HCT116 (cell line): ENCODE data around the gene USP2. TPM values are rescaled to one million over a fixed set of nuclear protein-coding genes. Genes with fewer than 3 reads are reported as not detected.

Source experiments
- ATAC-seq: fragments of 200-7000 bp; cut with Tn5 transposase; 2 replicates; pipeline ENCODE4 v1.9.1; 2020; ENCODE audit warnings: mild to moderate bottlenecking, moderate library complexity
- BruUV-seq: library from RNA; stranded (reverse); fragments of 400-500 nt; replicated peaks from 2 replicates; lab custom pipeline; 2021; lab: Mats Ljungman, UMichigan
- CTCF ChIA-PET: fragments of 300-600 bp; sonication (Branson Sonifier 250); formaldehyde crosslinking; loops from one replicate; lab custom pipeline; 2021; ENCODE audit warnings: antibody characterized with exemption; lab: Charles Lee
- POLR2A ChIA-PET: fragments of 300-600, 350-600 bp; sonication (Branson Sonifier 250); formaldehyde crosslinking; loops from one replicate; lab custom pipeline; 2021; ENCODE audit warnings: antibody characterized with exemption; lab: Charles Lee
- RAD21 ChIA-PET, 2 experiments: fragments of 300-600 bp; sonication (Branson Sonifier 250); formaldehyde crosslinking; loops; one replicate each; lab custom pipeline; 2023; ENCODE audit warnings: low total read pairs in 2 of 2; ENCODE audit not compliant: uncharacterized antibody in 2 of 2, unreplicated experiment in 2 of 2, low non-redundant PET in 1 of 2; lab: Charles Lee
- DNase-seq: peaks from one replicate; pipeline ENCODE4 v3.0.0-alpha.2; 2010; ENCODE audit warnings: low read depth, low spot score
- H2AFZ ChIP-seq: fragments of 200-600 bp; shearing (Covaris generic), sonication (generic); 2 replicates; pipeline ENCODE4 v1.6.1; 2017; ENCODE audit warnings: low read depth, mixed run types, mixed read lengths, antibody characterized with exemption, low read length; ENCODE audit not compliant: poor library complexity, severe bottlenecking
- H3K27ac ChIP-seq: 2 replicates; pipeline ENCODE4 v1.5.1; 2012; ENCODE audit warnings: low read depth, low read length
- H3K27me3 ChIP-seq: fragments of 200-600 bp; sonication (generic); 2 replicates; pipeline ENCODE4 v1.6.1; 2016; ENCODE audit warnings: mixed run types, low read length, mixed read lengths; ENCODE audit not compliant: insufficient read depth
- H3K36me3 ChIP-seq, 2 experiments: fragments of 200-500 bp in 1 of 2; fragments of 200-600 bp in 1 of 2; sonication (Bioruptor generic) in 1 of 2; sonication (generic) in 1 of 2; 2 replicates each; pipeline versions ENCODE4 v1.5.1 to v1.6.1; 2014 to 2016; ENCODE audit warnings: low read length in 2 of 2, inconsistent platforms in 1 of 2, mixed read lengths in 1 of 2, mixed run types in 1 of 2; ENCODE audit not compliant: insufficient read depth in 2 of 2, control insufficient read depth in 1 of 2
- H3K4me1 ChIP-seq, 2 experiments: fragments of 200-600 bp in 1 of 2; sonication (generic) in 1 of 2; 2 replicates each; pipeline versions ENCODE4 v1.5.1 to v1.6.1; 2012 to 2017; ENCODE audit warnings: low read length in 2 of 2, inconsistent platforms in 1 of 2, mild to moderate bottlenecking in 1 of 2, mixed read lengths in 1 of 2, mixed run types in 1 of 2, moderate library complexity in 1 of 2; ENCODE audit not compliant: insufficient read depth in 2 of 2, control insufficient read depth in 1 of 2
- H3K4me2 ChIP-seq: fragments of 200-600 bp; sonication (generic); 2 replicates; pipeline ENCODE4 v1.6.1; 2017; ENCODE audit warnings: mixed run types, low read length, mixed read lengths
- H3K4me3 ChIP-seq, 2 experiments: fragments of 200-600 bp in 1 of 2; sonication (generic) in 1 of 2; replicated peaks in 1 of 2; 2 replicates each; pipeline ENCODE4 v1.5.1; 2011 to 2016; ENCODE audit warnings: low read length in 2 of 2, control low read depth in 1 of 2, low read depth in 1 of 2, mild to moderate bottlenecking in 1 of 2, mixed read lengths in 1 of 2, mixed run types in 1 of 2
- H3K79me2 ChIP-seq: fragments of 200-600 bp; sonication (generic); 2 replicates; pipeline ENCODE4 v1.6.1; 2017; ENCODE audit warnings: mild to moderate bottlenecking, mixed run types, low read length, moderate library complexity, mixed read lengths; ENCODE audit not compliant: insufficient read depth
- H3K9ac ChIP-seq: fragments of 200-600 bp; sonication (generic); 2 replicates; pipeline ENCODE4 v1.6.1; 2016; ENCODE audit warnings: low read length, mixed read lengths
- H3K9me2 ChIP-seq: fragments of 200-600 bp; sonication (generic), shearing (Covaris generic); 2 replicates; pipeline ENCODE4 v1.6.1; 2017; ENCODE audit warnings: mixed run types, mild to moderate bottlenecking, moderate library complexity; ENCODE audit not compliant: insufficient read depth
- H3K9me3 ChIP-seq, 2 experiments: fragments of 200-500 bp in 1 of 2; fragments of 200-600 bp in 1 of 2; sonication (Bioruptor generic) in 1 of 2; sonication (generic) in 1 of 2; 2 replicates each; pipeline ENCODE4 v1.6.1; 2014 to 2017; ENCODE audit warnings: low read length in 2 of 2, mixed read lengths in 2 of 2, inconsistent platforms in 1 of 2, low read depth in 1 of 2, mild to moderate bottlenecking in 1 of 2, mixed run types in 1 of 2, moderate library complexity in 1 of 2; ENCODE audit not compliant: control insufficient read depth in 1 of 2, insufficient read depth in 1 of 2
- H4K20me1 ChIP-seq: fragments of 200-600 bp; sonication (generic), shearing (Covaris generic); 2 replicates; pipeline ENCODE4 v1.6.1; 2017; ENCODE audit warnings: mixed run types, mild to moderate bottlenecking, moderate library complexity; ENCODE audit not compliant: insufficient read depth
- CEBPB ChIP-seq: IDR thresholded peaks from 2 replicates; pipeline ENCODE4 v1.6.1; 2012; ENCODE audit warnings: low read depth
- FOSL1 ChIP-seq: IDR thresholded peaks from 2 replicates; pipeline ENCODE4 v1.6.1; 2012; ENCODE audit warnings: low read depth
- POLR2A ChIP-seq: IDR thresholded peaks from 2 replicates; pipeline ENCODE4 v1.7.0; 2011; ENCODE audit warnings: borderline replicate concordance; ENCODE audit not compliant: insufficient read depth, insufficient read length; ENCODE audit errors: extremely low read depth
- POLR2AphosphoS5 ChIP-seq: IDR thresholded peaks from 2 replicates; pipeline ENCODE4 v1.6.1; 2011; ENCODE audit warnings: mild to moderate bottlenecking, low read depth, low read length, moderate library complexity
- RAD21 ChIP-seq: IDR thresholded peaks from 2 replicates; pipeline ENCODE4 v1.6.1; 2012; ENCODE audit warnings: low read depth, mild to moderate bottlenecking
- SIN3A ChIP-seq: IDR thresholded peaks from 2 replicates; pipeline ENCODE4 v1.6.1; 2012; ENCODE audit warnings: low read depth
- SP1 ChIP-seq: IDR thresholded peaks from 2 replicates; pipeline ENCODE4 v1.6.1; 2012; ENCODE audit warnings: low read depth
- TCF7L2 ChIP-seq: IDR thresholded peaks from 2 replicates; pipeline ENCODE4 v1.7.0; 2011; ENCODE audit warnings: borderline replicate concordance, inconsistent platforms; ENCODE audit not compliant: insufficient read depth, insufficient read length; ENCODE audit errors: extremely low read depth
- YY1 ChIP-seq: IDR thresholded peaks from 2 replicates; pipeline ENCODE4 v1.6.1; 2011; ENCODE audit warnings: low read length, low read depth, moderate library complexity, mild to moderate bottlenecking; ENCODE audit not compliant: insufficient replicate concordance; ENCODE audit errors: extremely low read depth
- ZFX ChIP-seq: fragments of 450-650 bp; IDR thresholded peaks from 2 replicates; pipeline ENCODE4 v1.6.1; 2017
- intact Hi-C: fragments of 100-400 bp; cut with micrococcal nuclease; formaldehyde crosslinking; loops from 2 replicates; pipeline ENCODE4 v1.10.0; 2022
- total RNA-seq: library from RNA; stranded (reverse); gene quantifications from one replicate; pipeline ENCODE4 v1.2.1, GENCODE V29; 2021; ENCODE audit not compliant: unreplicated experiment
- TF ChIP-seq, protein P1 (sequence below): IDR thresholded peaks from 2 replicates; pipeline ENCODE4 v1.6.1; 2012
- TF ChIP-seq, protein P2 (sequence below), 3 experiments: fragments of 200-600 bp in 1 of 3; sonication (generic) in 1 of 3; IDR thresholded peaks in 2 of 3; conservative IDR thresholded peaks in 1 of 3; 2 replicates each; pipeline ENCODE4 v1.5.1; 2012 to 2017; ENCODE audit warnings: low read depth in 2 of 3, low read length in 2 of 3, antibody characterized with exemption in 1 of 3, borderline replicate concordance in 1 of 3, control low read depth in 1 of 3, mild to moderate bottlenecking in 1 of 3, mixed read lengths in 1 of 3, mixed run types in 1 of 3, moderate library complexity in 1 of 3; ENCODE audit not compliant: insufficient read depth in 1 of 3
- TF ChIP-seq, protein P3 (sequence below): IDR thresholded peaks from 2 replicates; pipeline ENCODE4 v1.6.1; 2012

The USP2 gene
- total RNA-seq, 1 experiment from 2014 or later = 5.0 TPM

DNA sequence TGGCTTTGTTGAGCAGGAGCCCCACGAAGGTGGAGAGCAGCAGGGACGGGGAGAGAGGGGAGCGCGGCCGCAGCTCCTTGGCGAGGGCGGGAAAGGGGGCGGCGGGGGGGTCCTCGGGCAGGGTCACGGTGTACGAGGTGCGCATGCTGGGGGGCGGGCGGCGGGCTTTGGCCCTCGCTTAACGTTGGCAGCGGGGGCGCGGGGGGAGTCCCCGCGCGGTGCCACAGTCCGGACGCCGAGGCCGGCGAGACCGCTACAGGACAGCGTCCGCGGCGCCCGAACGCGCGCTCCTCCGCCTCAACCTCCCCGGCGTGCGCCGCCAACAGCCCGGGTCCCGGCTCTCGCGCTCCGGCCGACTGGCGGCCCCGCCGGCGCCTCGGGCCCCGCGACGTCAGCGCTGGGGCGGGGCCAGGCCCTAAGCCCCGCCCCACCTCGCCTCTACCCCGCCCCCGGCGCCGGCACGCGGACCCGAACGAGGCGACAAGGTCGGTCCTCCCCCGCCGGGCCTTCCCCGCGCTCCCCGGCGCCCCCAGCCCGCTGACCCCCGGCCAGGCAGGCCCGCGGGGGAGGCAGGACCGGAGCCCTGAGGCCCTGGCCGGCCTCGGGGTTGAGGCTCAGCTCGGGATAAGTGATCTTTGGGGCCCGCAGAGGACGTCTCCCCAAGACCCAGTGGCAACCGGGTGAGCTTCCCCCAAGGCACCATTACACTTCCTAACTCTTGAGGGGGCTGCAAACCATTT lies 17.5 kb downstream of the USP2 start:
- ATAC-seq (peak; percentile 80), DNase-seq (no peak)
- Histone ChIP-seq H3K4me1 (peaks cover 42 to 62% of the 10 kb centered on the region in 2 experiments), H3K9me3 (no peaks in the 10 kb centered on the region), H2AFZ (no peak overlapping the region), H4K20me1 (no peaks in the 10 kb centered on the region), H3K36me3 (peaks cover 0 to 1% of the 10 kb centered on the region in 2 experiments; a peak in 1 of 4 replicates), H3K79me2 (no peaks in the 10 kb centered on the region), H3K9me2 (no peaks in the 10 kb centered on the region), H3K27ac (no peak overlapping the region), H3K4me3 (peak overlapping the region in 1 of 2 experiments; percentile 23; a peak in 3 of 4 replicates), H3K4me2 (peak overlapping the region; percentile 52), H3K9ac (peak overlapping the region; percentile 19; the same call in 1 of the 2 replicates), H3K27me3 (peaks cover 6% of the 10 kb centered on the region; the same call in 1 of the 2 replicates)
- ChIA-PET CTCF (interaction anchor here (1.1 to 1.6 kb wide), 4 partner anchors 8 to 26 kb away, joined by 3 to 9 read pairs (median 4); no protein-coding TSS in a partner anchor), RAD21 (interaction anchor here in 1 of 2 experiments (1.4 kb wide), 1 partner anchor 8 kb away, joined by 3 read pairs; no protein-coding TSS in a partner anchor), POLR2A (interaction anchor here (0.6 kb wide), 1 partner anchor 298 kb away, joined by 4 read pairs; no protein-coding TSS in a partner anchor)
- intact Hi-C loops = no loop called here
- no TSS peak for BruUV-seq
- peak; percentile 54; the same call in 1 of the 2 replicates for TF ChIP-seq POLR2AphosphoS5
- TF ChIP-seq CEBPB = no peak
- TF ChIP-seq, protein P1, sequence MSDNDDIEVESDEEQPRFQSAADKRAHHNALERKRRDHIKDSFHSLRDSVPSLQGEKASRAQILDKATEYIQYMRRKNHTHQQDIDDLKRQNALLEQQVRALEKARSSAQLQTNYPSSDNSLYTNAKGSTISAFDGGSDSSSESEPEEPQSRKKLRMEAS = peak; percentile 70

DNA sequence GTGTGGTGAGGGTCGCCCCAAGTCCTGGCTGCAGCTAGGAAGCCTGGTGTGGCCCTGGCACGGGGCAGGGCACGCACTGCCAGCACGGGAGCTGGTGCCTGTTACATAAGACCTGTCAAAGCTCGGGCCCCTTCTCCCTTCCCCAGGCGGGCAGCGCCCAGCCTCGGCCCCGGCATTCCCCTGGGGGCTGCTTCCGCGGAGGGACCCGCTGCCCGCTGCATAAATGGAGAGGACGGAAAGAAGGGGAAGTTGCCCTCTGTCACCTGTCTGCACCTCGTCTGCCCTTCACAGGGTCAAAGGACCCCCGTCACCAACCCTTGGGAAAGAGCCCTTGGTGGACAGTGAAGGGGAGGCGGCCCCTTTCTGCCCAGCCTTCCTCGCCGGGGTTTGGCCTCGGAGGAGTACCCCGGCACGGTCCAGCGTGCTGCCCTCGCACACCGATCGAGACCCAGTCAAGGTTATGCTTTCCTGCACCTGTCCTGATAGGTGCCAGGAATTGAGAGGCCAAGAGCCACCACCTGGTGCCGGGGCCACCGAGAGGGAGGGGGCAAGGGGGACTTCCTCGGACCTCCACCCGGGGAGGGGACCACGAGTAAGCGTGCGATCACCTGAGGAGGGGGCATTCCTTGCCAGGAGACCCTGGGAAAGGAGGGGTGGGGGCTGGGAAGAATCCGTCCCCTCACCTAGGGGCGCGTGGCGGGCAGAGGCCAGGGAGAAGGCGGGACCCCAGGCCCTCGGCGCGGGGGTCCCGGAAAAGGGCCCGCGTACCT lies 18.2 kb downstream of the USP2 start:
- Histone ChIP-seq H3K27me3 (peaks cover 6% of the 10 kb centered on the region; the same call in 1 of the 2 replicates), H3K36me3 (peaks cover 0 to 6% of the 10 kb centered on the region in 2 experiments; a peak in 1 of 4 replicates), H3K4me3 (peak overlapping the region in 1 of 2 experiments; percentile 23; a peak in 2 of 4 replicates), H3K27ac (no peak overlapping the region), H3K9ac (peak overlapping the region; percentile 19; the same call in 1 of the 2 replicates), H2AFZ (no peak overlapping the region), H3K79me2 (no peaks in the 10 kb centered on the region), H3K9me3 (no peaks in the 10 kb centered on the region), H3K4me1 (peaks cover 35 to 55% of the 10 kb centered on the region in 2 experiments), H3K4me2 (peak overlapping the region; percentile 52), H4K20me1 (no peaks in the 10 kb centered on the region), H3K9me2 (no peaks in the 10 kb centered on the region)
- CTCF ChIA-PET = interaction anchor here (2.6 to 3.7 kb wide), 2 partner anchors 11 to 25 kb away, joined by 15 to 23 read pairs; no protein-coding TSS in a partner anchor
- TF ChIP-seq, protein P2, sequence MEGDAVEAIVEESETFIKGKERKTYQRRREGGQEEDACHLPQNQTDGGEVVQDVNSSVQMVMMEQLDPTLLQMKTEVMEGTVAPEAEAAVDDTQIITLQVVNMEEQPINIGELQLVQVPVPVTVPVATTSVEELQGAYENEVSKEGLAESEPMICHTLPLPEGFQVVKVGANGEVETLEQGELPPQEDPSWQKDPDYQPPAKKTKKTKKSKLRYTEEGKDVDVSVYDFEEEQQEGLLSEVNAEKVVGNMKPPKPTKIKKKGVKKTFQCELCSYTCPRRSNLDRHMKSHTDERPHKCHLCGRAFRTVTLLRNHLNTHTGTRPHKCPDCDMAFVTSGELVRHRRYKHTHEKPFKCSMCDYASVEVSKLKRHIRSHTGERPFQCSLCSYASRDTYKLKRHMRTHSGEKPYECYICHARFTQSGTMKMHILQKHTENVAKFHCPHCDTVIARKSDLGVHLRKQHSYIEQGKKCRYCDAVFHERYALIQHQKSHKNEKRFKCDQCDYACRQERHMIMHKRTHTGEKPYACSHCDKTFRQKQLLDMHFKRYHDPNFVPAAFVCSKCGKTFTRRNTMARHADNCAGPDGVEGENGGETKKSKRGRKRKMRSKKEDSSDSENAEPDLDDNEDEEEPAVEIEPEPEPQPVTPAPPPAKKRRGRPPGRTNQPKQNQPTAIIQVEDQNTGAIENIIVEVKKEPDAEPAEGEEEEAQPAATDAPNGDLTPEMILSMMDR (IDR thresholded peaks at IDR 0.05 in 2 of 3, conservative IDR thresholded peaks at IDR 0.05 in 1 of 3; ENCODE audit: borderline replicate concordance in 1 of 3, insufficient read depth in 1 of 3, low read depth in 2 of 3, low read length in 2 of 3) = no peak
- TF ChIP-seq SIN3A = no peak
- TF ChIP-seq RAD21 = no peak
- TF ChIP-seq ZFX = no peak
- no peak for TF ChIP-seq YY1
- no peak for TF ChIP-seq SP1
- TF ChIP-seq FOSL1 = no peak
- TF ChIP-seq POLR2A = no peak
- TF ChIP-seq, protein P3, sequence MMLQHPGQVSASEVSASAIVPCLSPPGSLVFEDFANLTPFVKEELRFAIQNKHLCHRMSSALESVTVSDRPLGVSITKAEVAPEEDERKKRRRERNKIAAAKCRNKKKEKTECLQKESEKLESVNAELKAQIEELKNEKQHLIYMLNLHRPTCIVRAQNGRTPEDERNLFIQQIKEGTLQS = no peak
- no peak for TF ChIP-seq TCF7L2
- POLR2A ChIA-PET = no interaction called here
- RAD21 ChIA-PET = no interaction called here
- no TSS peak for BruUV-seq
- intact Hi-C loops = no loop called here
- ATAC-seq (no peak), DNase-seq (no peak)
